TTC549 (cell line): ENCODE data around the gene HLX.

Source experiments
- FAIRE-seq: peaks from 2 replicates; lab custom pipeline; 2012; peaks lifted over from hg19 to GRCh38; lab: Jason Lieb, UNC

Gene HLX

DNA sequence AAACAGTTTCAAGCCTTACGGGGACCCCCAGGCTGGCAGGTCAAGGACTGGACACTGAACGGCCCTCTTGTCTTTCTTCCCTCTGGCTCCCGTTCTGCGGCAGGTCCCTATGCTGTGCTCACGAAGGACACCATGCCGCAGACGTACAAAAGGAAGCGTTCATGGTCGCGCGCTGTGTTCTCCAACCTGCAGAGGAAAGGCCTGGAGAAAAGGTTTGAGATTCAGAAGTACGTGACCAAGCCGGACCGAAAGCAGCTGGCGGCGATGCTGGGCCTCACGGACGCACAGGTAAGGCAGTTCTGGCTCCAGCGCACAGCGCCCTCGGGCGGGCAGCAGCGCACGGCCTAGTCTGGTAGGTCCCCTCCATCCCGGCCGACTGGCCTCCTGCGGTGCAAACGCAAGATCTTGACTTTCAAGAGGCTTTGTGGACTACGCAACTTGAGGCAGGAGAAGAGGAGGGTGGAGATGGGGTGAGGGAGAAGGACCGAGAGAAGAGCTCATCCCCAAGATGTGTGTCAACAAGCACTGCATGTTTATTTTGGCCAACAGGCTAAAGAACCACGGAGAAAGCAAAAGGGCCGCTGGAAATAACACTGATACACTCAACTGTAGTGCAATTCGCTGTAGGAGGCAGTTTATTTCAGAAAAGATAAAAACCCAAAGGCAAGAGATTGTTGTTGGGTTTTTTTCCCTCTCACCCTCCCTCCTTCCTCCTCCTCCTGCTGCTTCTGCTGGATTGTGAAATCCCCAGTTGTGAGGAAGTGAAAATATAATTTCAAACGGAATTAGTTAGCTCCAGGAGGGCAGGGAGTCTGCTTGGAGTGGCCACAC, 3.0 kb downstream of the HLX start:
- FAIRE-seq, result no peak

GRCh38 chr1:220884109-220884980, 5.1 kb downstream of the HLX start:
- FAIRE-seq, result no peak

DNA sequence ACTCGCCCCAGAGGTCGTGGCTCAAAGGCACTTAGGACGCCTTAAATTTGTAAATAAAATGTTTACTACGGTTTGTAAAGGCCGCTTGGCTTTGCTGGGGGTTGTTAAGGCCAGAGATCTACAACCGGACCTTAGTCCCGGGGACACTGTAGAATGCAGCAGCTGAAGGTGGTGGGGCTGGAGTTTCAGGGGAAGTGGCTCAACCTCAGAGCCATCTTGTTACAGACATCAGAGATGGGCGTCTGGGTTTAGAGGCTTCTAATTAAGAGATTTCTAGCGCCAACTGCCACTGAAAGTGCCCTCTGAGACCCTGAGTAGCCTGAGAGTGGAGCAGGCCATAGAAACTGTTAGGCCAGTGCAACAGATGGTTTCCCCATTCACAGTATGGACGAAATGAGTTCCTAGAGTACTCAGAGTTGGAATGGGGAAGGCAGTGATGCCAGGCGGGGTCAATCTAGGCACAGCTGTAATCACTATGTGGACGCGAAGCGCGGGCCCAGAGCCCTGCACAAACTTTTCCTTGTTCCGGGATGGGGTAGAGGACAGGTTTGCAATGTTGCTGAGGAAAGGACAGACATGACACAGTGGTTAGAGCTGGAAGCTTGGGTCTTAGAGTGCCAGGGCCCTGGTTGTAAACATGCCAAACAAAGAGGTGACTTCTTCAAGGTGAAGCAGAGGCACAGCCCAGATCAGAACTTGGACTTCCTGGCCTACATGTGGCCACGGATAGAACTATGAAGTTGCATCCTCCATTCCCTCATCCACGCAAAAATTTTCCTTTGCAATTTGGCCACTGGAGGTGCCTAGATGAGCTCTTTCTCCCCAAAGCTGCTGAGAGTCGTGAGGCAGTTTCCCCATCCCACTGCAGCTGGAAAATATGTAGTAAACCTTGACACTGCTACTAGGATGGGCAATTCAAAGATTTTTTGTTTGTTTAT, 6.0 kb downstream of the HLX start:
- no peak for FAIRE-seq

DNA sequence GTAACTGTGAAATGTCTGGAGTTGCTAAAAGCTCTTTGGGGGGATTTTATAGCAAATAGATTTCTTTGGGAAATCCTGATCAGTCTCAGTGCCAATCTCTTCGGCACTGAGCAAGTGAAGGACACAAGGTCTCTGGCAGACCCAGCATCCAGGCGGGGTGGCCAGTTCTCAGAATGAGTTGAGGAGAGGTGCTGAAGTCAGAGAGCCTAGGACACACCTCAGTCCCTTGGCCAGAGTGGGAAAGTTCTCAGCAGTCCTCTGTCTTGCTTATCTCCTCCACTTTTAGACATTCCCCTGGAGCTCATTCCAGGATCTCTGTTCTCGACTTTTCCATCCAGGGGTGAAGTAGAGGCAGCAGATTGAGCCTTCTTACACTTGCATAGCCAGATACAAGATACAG, 6.7 kb downstream of the HLX start:
- no peak for FAIRE-seq

DNA sequence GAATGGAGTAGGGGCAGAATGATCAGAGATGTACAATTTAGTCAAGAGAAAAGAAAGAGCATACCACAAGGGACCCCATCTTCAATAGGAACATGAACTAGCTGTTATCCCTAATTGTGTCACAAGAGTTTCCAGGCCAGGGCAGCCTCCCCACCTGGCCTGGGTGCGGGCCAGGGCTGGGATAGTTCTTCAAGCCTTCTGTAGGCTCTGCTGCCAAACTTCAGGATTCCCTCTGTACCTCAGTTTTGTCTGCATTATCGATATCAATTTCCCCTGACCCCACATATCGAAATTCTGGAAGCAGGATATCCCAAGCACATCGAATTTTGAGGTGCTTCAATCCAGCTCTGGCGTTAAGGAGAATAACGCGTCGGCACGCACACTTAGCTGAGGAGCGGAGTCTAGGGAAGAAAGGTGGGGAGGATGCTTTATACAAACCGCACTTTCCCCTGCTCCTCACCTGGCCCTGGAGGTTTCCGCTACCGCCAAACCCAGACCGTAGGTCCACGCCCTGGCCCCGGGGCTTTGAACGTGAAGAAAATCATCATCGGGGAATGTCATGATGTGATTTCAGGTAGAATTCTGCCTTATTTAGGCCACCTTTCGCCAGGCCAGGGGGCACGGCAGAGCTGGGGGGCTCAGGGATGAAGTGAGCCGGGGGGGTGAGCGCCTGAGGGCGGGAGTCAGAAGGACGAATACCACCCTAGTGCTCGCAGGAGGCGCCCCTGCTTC, 7.4 kb downstream of the HLX start:
- FAIRE-seq, result no peak

GRCh38 chr1:220887202-220887519, 7.9 kb downstream of the HLX start:
- FAIRE-seq, result no peak

DNA sequence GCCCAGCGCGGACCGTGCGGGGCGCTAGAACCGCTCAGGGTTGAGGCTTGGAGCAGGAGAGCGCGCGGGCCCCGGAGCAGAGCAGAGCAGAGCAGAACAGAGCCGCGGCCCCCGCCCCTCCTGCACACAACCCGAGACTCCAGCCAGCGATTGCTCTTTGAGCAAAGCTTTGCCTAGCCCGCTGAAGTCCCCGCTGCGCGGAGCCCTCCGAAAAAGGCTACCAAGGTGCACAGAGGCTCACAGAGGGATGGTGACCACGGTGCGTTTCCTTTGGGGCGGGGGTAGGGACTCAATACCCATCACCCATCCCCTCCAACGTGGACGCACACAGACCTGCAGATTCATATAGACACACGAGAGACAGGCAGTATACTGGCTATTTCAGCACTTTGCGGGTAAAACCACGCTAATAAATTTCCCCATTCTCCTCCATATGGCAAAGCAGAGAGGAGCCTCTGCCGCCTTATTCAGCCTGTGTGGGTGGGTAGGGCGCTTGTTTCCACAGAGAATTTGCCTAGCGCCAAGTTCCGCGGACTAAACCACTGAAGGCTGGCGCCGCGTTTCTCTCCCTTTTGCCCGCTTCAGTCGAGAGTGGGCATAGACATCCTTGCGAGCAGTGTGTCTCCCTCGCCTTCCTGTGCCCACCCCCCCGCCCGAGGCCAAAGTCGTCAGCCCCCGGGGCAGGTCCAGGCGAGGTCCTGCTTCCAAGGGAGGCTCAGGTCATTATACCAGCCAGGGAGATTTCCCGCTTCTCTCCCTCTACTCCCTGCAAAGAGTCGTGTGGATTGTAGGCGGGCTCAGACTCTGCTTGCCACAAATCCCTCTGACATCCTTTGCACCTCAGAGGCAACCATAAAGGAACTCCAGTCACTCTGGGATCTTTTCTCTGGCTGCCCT, 8.5 kb downstream of the HLX start:
- FAIRE-seq, result no peak

DNA sequence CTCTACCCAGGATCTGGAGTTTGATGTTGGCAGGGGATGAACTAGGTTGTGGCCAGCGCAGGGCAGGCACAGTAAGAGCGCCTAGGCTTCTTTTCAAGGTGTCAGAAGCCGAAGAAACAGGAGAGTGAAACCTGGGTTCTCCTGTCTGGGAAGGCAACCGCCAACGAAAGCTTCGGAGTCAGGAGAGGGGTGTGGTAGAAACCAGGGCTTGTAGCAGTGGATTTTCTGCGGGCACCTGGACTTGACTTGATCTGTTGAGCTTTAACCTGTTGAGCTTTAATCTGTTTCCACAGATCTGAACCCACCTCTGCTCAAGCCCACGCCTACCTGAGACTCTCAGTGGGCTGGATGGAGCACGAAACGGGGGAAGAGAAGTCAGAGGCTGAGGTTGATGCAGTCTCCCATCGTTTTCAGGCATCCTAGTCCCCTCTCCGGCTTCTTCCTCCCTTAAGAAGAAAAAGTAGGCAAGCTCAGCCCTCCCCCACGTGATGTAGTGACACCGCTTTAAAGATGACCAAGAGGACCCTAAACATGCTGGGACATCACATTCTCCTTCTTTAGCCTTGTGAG, 9.3 kb downstream of the HLX start:
- FAIRE-seq, result no peak

DNA sequence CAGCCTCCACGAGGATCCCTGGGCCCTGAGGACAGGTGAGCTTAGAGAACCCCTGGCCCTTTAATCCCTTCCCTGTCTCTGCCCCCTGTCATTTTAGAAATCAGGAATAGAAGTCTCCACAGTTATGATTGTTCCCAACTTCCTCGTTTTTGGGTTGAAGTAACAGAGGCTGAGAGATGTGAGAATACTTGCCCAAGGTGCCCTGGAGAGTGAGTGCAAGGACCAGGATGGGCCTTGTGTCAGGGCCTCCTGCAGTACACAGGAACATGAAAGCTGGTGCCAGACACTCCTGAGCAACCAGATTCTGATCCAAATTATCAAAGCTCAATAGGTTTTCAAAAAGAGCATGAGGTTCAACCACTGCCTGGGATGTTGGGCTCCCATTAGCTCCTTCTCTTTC, 10.1 kb downstream of the HLX start:
- no peak for FAIRE-seq

DNA sequence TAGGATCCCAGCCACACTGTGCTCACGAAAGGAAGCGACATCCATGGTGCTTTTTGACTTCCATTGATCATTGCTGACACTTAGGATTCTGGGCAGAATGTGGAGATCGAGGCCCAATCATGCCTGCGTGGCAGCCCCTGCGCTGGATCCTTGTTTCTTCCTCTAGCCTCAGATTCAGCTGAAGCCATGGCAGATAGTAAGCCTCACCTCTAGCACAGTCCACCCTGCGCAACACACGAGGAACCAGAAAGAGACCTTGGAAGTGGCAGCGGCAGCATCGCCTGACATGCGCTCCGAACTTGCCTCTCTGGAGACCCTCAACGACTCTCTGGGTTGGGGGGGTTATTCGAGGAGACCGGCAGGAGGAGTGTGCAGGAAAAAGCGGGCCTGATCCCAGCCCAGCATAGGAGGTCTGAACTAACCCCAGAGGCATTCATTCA, 10.6 kb downstream of the HLX start:
- no peak for FAIRE-seq

DNA sequence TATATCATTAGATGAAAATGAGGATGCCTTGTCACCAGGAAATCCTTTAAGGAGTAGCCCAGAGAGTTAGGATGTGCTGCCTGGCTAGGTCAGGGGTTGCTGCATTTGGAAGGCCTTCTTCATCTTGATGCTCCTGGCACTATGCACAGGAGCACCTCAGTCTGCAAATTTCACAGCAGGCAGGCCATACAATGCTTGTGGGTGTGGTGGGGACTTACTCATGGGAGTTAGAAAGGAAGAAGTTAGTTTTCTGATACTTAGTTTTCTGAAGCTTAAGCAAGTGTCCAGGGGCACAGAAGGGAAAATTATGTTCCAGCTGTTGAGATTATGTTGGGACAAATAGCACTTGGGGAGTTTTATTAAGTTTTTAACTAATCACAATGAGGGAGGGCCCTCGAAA, 11.4 kb downstream of the HLX start:
- FAIRE-seq, result no peak

GRCh38 chr1:220891224-220892085, 12.2 kb downstream of the HLX start:
- no peak for FAIRE-seq

DNA sequence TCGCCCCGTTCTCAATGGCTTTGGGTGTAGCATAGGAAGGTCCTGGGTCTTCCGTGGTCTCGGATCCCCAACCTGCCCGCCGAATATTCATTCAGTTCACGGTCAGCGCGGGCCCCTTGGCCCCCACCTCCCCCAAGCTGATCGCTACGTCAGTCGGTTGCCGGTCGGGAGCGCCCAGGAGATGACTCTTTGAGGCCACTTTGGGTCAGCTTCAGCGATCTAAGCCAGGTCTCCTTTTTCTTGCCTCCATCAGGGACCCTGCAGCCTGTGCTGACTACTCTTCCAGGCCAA, 12.8 kb downstream of the HLX start:
- FAIRE-seq, result no peak

GRCh38 chr1:220892997-220893700, 13.9 kb downstream of the HLX start:
- FAIRE-seq, result no peak

DNA sequence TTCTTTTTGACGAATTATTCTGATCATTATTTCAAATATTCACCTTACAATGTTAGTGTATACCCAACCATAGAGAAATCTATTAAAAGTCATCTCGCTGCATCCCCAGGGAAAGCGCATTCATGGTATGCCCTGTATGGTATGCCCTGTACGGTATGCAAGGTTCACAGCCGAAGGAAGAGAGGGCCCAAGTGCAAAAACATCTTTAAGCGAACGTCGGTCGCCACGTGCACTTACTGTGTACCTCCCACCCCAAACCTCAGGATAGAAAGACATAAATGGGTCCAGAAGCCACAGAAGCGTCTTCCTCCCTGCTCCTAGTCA, 14.4 kb downstream of the HLX start:
- FAIRE-seq, result no peak

- FAIRE-seq, result no peak
These were observed 15.0 kb downstream of the HLX start for GRCh38 chr1:220894025-220894923.

GRCh38 chr1:220894924-220895256, 15.6 kb downstream of the HLX start:
- no peak for FAIRE-seq

- no peak for FAIRE-seq
These were observed 16.2 kb downstream of the HLX start for GRCh38 chr1:220895412-220895946.
